ENCODE results near the gene SYNGR4.
"Not testable (repeated sequence)": the region's sequence is repeated elsewhere in the genome, so short reads cannot be mapped to it uniquely, and the experiment has no call there.

SYNGR4 gene

GRCh38 chr19:48363810-48364597 is at the start of gene SYNGR4, which contains the start of gene TMEM143:
Gene SYNGR4 (plus strand): TSS chr19:48364367. CDS start chr19:48365843, 1,476 bp downstream.
Gene TMEM143 (minus strand): TSS chr19:48363940. CDS start chr19:48363920, 20 bp downstream.
- peak within 1 kb of the TSS; percentile 65 for H3K4me3 ChIP-seq (ENCODE audit: low read depth, low read length)
- in situ Hi-C loops (cut with HindIII; ENCODE audit: low sequenced_read_pairs), result no loop called here
- no peak for TF ChIP-seq CTCF (IDR thresholded peaks at IDR 0.05; ENCODE audit: low read depth, low read length)
- DNase-seq (ENCODE audit: low read depth, low spot score), result peak; percentile 100

GRCh38 chr19:48315712-48316111 is 48.5 kb upstream of the SYNGR4 start:
- DNase-seq (ENCODE audit: low read depth, low spot score), result no peak
- TF ChIP-seq CTCF (IDR thresholded peaks at IDR 0.05; ENCODE audit: low read depth, low read length), result no peak
- H3K4me3 ChIP-seq (ENCODE audit: low read depth, low read length), result no peak overlapping the region
- in situ Hi-C loops (cut with HindIII; ENCODE audit: low sequenced_read_pairs), result no loop called here

- DNase-seq (ENCODE audit: low read depth, low spot score); H3K4me3 ChIP-seq (ENCODE audit: low read depth, low read length); in situ Hi-C loops (cut with HindIII; ENCODE audit: low sequenced_read_pairs): not testable (repeated sequence)
Measured at GRCh38 chr19:48317708-48317960, 46.5 kb upstream of the SYNGR4 start.

- TF ChIP-seq CTCF (IDR thresholded peaks at IDR 0.05; ENCODE audit: low read depth, low read length), result no peak
- no peak for DNase-seq (ENCODE audit: low read depth, low spot score)
- in situ Hi-C loops (cut with HindIII; ENCODE audit: low sequenced_read_pairs), result no loop called here
- H3K4me3 ChIP-seq (ENCODE audit: low read depth, low read length), result no peak overlapping the region
Measured at GRCh38 chr19:48318286-48318987, 45.7 kb upstream of the SYNGR4 start.

GRCh38 chr19:48319647-48320541 is 44.3 kb upstream of the SYNGR4 start:
- peak; percentile 79 for DNase-seq (ENCODE audit: low read depth, low spot score)
- no peak overlapping the region for H3K4me3 ChIP-seq (ENCODE audit: low read depth, low read length)
- in situ Hi-C loops (cut with HindIII; ENCODE audit: low sequenced_read_pairs), result no loop called here
- peak; percentile 87 for TF ChIP-seq CTCF (IDR thresholded peaks at IDR 0.05; ENCODE audit: low read depth, low read length)

GRCh38 chr19:48321372-48321621 is 42.9 kb upstream of the SYNGR4 start:
- peak; percentile 91 for DNase-seq (ENCODE audit: low read depth, low spot score)
- in situ Hi-C loops (cut with HindIII; ENCODE audit: low sequenced_read_pairs), result no loop called here
- TF ChIP-seq CTCF (IDR thresholded peaks at IDR 0.05; ENCODE audit: low read depth, low read length), result no peak
- H3K4me3 ChIP-seq (ENCODE audit: low read depth, low read length), result peak overlapping the region; percentile 53

Measured in astrocyte of the spinal cord (primary cell).